ENCODE data around the gene KCNC3.

Gene KCNC3

DNA sequence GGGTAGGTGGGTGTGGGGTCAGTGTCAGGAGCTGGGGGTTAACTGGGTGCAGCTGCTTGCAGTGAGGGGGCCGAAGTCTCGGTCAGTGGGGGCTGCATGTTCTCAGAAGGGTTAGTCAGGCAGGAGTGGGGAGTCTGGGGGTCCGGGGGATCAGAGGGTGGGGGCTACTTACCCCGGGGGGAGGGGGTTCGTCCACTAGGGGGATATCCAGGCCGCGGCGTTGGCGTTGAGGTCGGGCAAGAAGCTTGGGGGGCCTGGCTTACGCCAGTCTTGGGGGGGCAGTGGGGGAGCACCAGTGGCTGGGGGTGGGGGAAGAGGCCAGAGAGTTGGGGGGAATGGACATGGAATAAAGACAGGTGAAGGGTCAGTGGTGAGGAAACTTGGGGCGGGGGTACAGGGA lies 9.1 kb downstream of the KCNC3 start:
- H3K4me3 ChIP-seq (ENCODE audit: low read depth, low read length), result no peak overlapping the region
- DNase-seq (ENCODE audit: low read depth), result no peak
- TF ChIP-seq MYC (IDR thresholded peaks at IDR 0.05; ENCODE audit: low read depth, low read length), result no peak
- TF ChIP-seq, protein P1, sequence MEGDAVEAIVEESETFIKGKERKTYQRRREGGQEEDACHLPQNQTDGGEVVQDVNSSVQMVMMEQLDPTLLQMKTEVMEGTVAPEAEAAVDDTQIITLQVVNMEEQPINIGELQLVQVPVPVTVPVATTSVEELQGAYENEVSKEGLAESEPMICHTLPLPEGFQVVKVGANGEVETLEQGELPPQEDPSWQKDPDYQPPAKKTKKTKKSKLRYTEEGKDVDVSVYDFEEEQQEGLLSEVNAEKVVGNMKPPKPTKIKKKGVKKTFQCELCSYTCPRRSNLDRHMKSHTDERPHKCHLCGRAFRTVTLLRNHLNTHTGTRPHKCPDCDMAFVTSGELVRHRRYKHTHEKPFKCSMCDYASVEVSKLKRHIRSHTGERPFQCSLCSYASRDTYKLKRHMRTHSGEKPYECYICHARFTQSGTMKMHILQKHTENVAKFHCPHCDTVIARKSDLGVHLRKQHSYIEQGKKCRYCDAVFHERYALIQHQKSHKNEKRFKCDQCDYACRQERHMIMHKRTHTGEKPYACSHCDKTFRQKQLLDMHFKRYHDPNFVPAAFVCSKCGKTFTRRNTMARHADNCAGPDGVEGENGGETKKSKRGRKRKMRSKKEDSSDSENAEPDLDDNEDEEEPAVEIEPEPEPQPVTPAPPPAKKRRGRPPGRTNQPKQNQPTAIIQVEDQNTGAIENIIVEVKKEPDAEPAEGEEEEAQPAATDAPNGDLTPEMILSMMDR (IDR thresholded peaks at IDR 0.05; ENCODE audit: low read depth, low read length), result no peak

DNA sequence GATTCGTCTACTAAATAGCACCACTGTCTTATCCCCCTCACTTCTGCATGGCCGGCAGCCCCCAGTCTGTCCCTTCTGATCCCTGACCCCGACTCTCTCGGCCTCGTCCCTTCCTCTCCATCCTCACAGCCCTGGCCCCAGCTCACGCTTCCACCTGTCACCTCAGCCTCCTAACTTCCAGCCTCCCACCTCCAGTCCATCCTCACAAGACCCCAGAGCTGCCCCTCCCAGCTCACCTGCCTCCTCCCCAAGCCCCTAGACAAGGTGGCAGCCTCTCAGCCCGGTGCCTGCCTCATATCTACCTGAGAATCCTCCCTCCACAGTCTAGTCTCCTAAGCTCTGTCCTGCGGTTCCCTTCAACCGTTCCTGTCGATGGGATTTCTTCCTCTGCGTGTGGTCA lies 10.0 kb downstream of the KCNC3 start:
- DNase-seq (ENCODE audit: low read depth), result no peak
- no peak overlapping the region for H3K4me3 ChIP-seq (ENCODE audit: low read depth, low read length)
- no peak for TF ChIP-seq POLR2A (IDR thresholded peaks at IDR 0.05; ENCODE audit: extremely low read depth, insufficient read length)
- no peak for TF ChIP-seq MYC (IDR thresholded peaks at IDR 0.05; ENCODE audit: low read depth, low read length)
- TF ChIP-seq, protein P2, sequence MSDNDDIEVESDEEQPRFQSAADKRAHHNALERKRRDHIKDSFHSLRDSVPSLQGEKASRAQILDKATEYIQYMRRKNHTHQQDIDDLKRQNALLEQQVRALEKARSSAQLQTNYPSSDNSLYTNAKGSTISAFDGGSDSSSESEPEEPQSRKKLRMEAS (IDR thresholded peaks at IDR 0.05; ENCODE audit: low read depth, low read length), result no peak
- TF ChIP-seq, protein P1 (IDR thresholded peaks at IDR 0.05; ENCODE audit: low read depth, low read length), result no peak

DNA sequence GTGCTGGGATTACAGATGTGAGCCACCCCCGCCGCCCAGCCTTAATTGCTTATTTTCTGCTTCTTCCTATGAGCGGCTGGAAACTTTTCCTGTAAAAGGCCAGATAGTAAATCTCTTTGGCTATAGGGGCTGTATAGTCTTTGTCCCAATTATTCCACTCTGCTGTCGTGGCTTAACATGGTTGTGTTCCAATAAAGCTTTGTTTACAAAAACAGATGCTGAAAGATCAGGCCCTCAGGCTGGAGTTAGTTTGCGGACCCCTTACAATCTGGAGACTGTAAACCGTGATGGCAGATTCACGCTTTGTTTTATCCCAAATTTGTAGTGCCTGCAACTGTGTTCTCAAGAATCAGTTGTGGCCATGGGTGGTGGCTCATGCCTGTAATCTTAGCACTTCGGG lies 10.7 kb downstream of the KCNC3 start:
- H3K4me3 ChIP-seq (ENCODE audit: low read depth, low read length), result no peak overlapping the region
- TF ChIP-seq, protein P2 (IDR thresholded peaks at IDR 0.05; ENCODE audit: low read depth, low read length), result no peak
- no peak for DNase-seq (ENCODE audit: low read depth)

DNA sequence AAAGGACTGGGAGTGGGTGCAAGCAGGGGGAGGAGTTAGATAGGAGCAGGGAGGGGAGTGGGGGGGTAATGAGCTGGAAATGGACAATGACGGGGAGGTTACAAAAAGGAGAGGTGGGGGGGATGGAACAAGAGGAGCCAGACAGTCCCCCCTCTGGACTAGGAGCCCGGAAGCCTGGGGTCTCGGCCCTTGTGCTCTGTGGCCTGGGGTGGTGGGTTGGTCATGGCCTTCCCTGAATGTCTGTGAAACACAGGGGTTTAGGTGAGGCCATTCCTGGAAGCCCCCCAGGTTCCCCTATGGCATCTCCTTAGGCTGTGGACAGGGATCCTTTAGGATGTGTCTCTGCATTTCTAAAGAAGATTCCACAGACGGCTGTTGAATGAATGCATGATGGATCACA lies 12.1 kb downstream of the KCNC3 start:
- H3K4me3 ChIP-seq (ENCODE audit: low read depth, low read length), result no peak overlapping the region
- no peak for TF ChIP-seq POLR2A (IDR thresholded peaks at IDR 0.05; ENCODE audit: extremely low read depth, insufficient read length)
- DNase-seq (ENCODE audit: low read depth), result no peak

DNA sequence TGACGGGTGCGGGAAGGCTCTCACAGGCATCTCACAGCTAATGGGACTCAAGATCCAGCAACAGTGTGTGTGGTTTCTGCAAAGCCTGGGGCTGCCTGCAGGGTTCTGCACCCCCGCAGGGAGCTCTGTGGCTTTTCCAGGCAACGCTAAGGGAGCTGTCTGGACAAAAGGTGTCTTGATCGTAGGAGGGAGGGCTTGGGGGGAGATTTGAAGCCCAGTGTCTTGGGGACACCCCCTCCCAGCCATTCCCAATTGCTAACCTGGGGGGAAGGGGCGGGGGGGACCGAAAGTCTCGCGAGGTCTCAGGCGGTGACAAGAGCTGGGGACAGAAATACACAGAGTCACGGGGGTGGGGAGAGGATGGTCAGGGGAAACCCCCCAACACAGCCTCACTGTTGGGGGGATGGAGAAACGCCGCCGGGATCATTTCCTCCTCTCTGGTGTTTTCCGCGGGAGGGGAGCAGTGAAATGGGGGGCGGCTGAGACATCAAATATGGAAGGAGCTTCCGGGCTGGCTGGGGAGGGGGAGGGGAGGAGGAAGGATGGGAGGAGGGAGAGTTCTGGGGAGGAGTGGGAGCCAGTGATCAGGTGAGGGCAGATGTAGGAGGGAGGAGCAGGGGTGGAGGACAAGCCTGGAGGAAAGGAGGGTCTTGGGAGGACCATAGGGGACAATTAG lies 13.3 kb downstream of the KCNC3 start:
- H3K4me3 ChIP-seq (ENCODE audit: low read depth, low read length), result no peak overlapping the region
- no peak for TF ChIP-seq MYC (IDR thresholded peaks at IDR 0.05; ENCODE audit: low read depth, low read length)
- TF ChIP-seq, protein P1 (IDR thresholded peaks at IDR 0.05; ENCODE audit: low read depth, low read length), result no peak
- TF ChIP-seq POLR2A (IDR thresholded peaks at IDR 0.05; ENCODE audit: extremely low read depth, insufficient read length), result no peak
- TF ChIP-seq, protein P2 (IDR thresholded peaks at IDR 0.05; ENCODE audit: low read depth, low read length), result no peak
- peak; percentile 46 for DNase-seq (ENCODE audit: low read depth)

DNA sequence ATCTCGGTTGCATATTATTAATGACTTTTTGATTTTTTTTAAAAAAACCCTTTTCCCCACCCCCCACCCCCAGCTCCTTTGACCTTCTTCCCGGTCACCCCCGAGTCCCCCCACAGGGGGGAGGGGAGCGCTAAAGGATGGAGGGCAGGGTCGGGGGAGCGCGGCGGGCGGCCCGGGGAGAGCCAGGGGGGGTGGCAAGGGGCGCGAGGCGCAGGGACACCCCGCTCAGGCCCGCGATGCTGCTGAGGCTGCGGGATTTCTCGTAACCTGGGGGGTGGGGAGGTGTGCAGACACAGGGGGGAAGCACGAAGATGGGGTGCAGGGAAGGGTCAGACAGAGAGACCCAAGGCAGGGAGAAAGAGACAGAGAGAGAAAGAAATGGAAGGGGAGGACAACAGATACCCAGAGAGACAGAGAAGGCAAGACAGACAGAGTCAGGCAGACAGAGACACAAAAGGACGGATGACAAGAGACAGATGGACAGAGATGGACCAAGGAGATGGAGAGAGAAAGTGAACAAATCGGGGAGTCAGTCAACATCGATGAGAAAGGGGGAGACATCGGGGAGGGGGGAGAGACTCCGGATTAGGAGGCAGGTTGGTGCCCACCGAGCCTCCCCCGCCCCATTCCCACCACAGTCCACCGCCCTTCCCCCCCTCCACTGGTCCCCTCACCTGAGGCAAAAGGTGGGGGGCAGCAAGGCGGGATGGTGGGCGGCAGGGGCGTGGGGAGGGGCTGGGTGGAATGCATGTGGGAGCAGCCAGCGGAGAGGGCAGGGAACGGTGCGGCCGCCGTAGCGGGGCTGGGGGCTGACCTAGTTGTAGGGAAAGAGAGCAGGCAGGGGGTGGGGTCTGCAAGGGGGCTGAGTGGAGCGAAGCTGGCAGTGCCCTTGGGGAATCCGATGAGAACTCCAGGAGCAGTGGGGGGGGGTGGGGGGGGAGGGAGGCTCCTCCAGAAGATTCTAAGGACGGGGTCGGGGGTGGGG lies 14.2 kb downstream of the KCNC3 start:
- no peak overlapping the region for H3K4me3 ChIP-seq (ENCODE audit: low read depth, low read length)
- no peak for DNase-seq (ENCODE audit: low read depth)
- TF ChIP-seq, protein P2 (IDR thresholded peaks at IDR 0.05; ENCODE audit: low read depth, low read length), result no peak
- TF ChIP-seq POLR2A (IDR thresholded peaks at IDR 0.05; ENCODE audit: extremely low read depth, insufficient read length) (no peak), MYC (IDR thresholded peaks at IDR 0.05; ENCODE audit: low read depth, low read length) (no peak)
- TF ChIP-seq, protein P1 (IDR thresholded peaks at IDR 0.05; ENCODE audit: low read depth, low read length), result no peak
